GM08714 (cell line): Measurements from ENCODE around the gene KIF18A.

Experiments
- H3K4me3 ChIP-seq: fragments of 200-500 bp; sonication (Bioruptor generic); 2 replicates; pipeline ENCODE4 v1.5.1; 2014; ENCODE audit warnings: mild to moderate bottlenecking, low read length, inconsistent platforms
- ZNF274 ChIP-seq: IDR thresholded peaks from 2 replicates; pipeline ENCODE4 v1.6.1; 2012; ENCODE audit warnings: mild to moderate bottlenecking, low read depth, low read length

The KIF18A gene

GRCh38 chr11:27971171-27971570 is 136.8 kb downstream of the KIF18A start:
- no peak overlapping the region for H3K4me3 ChIP-seq

More at GRCh38 chr11:27971171-27971570, 136.8 kb downstream of the KIF18A start:
- TF ChIP-seq ZNF274, result no peak
